Gastrocnemius medialis (tissue), 4 donors: ENCODE results near the gene VEZT.

Source experiments
- POLR2A ChIP-seq, 2 donors: fragments of 450-650 bp; IDR thresholded peaks; one replicate each; pipeline ENCODE4 v1.6.1; 2017; ENCODE audit warnings: antibody characterized with exemption in 2 of 2, mild to moderate bottlenecking in 2 of 2, moderate library complexity in 2 of 2
- TF ChIP-seq, protein P1 (sequence below), 5 experiments: fragments of 450-650 bp in 3 of 5; fragments of 200-600 bp in 2 of 5; sonication (generic) in 2 of 5; IDR thresholded peaks in 4 of 5; conservative IDR thresholded peaks in 1 of 5; 1 replicate in 4 of 5; 2 replicates in 1 of 5; pipeline ENCODE4 v1.5.1; 2016 to 2019; ENCODE audit warnings: antibody characterized with exemption in 5 of 5, mild to moderate bottlenecking in 3 of 5, moderate library complexity in 3 of 5

DNA sequence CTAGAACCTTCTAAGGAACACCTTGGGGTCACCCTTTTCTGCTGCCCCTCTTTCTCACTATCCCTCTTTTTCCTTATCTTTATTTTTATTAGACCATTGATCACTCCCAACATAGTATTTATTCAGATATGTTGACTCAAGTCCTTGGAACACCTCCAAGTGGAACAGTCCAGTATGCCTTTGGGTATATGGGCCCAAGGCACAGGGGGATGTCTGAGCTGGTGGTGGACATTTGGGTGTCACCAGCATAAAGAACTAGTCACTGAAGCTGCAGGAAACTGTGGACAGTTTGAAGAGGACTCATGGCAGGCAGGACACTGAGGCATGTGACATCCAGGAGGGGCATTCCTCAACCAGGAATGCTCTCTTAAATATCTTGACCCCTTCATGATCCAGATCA, 105.6 kb downstream of the VEZT start:
- TF ChIP-seq, protein P1, sequence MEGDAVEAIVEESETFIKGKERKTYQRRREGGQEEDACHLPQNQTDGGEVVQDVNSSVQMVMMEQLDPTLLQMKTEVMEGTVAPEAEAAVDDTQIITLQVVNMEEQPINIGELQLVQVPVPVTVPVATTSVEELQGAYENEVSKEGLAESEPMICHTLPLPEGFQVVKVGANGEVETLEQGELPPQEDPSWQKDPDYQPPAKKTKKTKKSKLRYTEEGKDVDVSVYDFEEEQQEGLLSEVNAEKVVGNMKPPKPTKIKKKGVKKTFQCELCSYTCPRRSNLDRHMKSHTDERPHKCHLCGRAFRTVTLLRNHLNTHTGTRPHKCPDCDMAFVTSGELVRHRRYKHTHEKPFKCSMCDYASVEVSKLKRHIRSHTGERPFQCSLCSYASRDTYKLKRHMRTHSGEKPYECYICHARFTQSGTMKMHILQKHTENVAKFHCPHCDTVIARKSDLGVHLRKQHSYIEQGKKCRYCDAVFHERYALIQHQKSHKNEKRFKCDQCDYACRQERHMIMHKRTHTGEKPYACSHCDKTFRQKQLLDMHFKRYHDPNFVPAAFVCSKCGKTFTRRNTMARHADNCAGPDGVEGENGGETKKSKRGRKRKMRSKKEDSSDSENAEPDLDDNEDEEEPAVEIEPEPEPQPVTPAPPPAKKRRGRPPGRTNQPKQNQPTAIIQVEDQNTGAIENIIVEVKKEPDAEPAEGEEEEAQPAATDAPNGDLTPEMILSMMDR (IDR thresholded peaks at IDR 0.05 in 4 of 5, conservative IDR thresholded peaks at IDR 0.05 in 1 of 5): no peak
- TF ChIP-seq POLR2A (IDR thresholded peaks at IDR 0.05): no peak
